Lower leg skin (tissue), 3 donors: ENCODE data around the gene ALCAM.

Experiments
- POLR2A ChIP-seq, 2 donors: fragments of 450-650 bp; IDR thresholded peaks; one replicate each; pipeline ENCODE4 v1.6.1; 2016 to 2017; ENCODE audit warnings: antibody characterized with exemption in 2 of 2, mild to moderate bottlenecking in 1 of 2, moderate library complexity in 1 of 2
- TF ChIP-seq, protein P1 (sequence below), 3 donors: fragments of 450-650 bp; IDR thresholded peaks; one replicate each; pipeline ENCODE4 v1.5.1; 2016; ENCODE audit warnings: antibody characterized with exemption in 3 of 3, mild to moderate bottlenecking in 3 of 3, moderate library complexity in 2 of 3

- TF ChIP-seq, protein P1, sequence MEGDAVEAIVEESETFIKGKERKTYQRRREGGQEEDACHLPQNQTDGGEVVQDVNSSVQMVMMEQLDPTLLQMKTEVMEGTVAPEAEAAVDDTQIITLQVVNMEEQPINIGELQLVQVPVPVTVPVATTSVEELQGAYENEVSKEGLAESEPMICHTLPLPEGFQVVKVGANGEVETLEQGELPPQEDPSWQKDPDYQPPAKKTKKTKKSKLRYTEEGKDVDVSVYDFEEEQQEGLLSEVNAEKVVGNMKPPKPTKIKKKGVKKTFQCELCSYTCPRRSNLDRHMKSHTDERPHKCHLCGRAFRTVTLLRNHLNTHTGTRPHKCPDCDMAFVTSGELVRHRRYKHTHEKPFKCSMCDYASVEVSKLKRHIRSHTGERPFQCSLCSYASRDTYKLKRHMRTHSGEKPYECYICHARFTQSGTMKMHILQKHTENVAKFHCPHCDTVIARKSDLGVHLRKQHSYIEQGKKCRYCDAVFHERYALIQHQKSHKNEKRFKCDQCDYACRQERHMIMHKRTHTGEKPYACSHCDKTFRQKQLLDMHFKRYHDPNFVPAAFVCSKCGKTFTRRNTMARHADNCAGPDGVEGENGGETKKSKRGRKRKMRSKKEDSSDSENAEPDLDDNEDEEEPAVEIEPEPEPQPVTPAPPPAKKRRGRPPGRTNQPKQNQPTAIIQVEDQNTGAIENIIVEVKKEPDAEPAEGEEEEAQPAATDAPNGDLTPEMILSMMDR (IDR thresholded peaks at IDR 0.05) = no peak
- no peak for TF ChIP-seq POLR2A (IDR thresholded peaks at IDR 0.05)
These were observed 48.1 kb downstream of the ALCAM start for GRCh38 chr3:105414841-105415240.
